Measurements from ENCODE around the gene DDX52. TPM values are rescaled to one million over a fixed set of nuclear protein-coding genes. Genes with fewer than 3 reads are reported as not detected.

Gene DDX52
- total RNA-seq, 1 experiment from 2014 or later = 31.9 TPM

GRCh38 chr17:37567137-37567536, 76.1 kb downstream of the DDX52 start (continued):
- TF ChIP-seq E2F5 (CRISPR knock-in tag; IDR thresholded peaks at IDR 0.05) (no peak), ERG (CRISPR knock-in tag; IDR thresholded peaks at IDR 0.05) (no peak), ARID4B (CRISPR knock-in tag; IDR thresholded peaks at IDR 0.05; ENCODE audit: borderline replicate concordance) (no peak), USF2 (CRISPR knock-in tag; IDR thresholded peaks at IDR 0.05) (no peak)

- peak overlapping the region; percentile 32; the same call in 1 of the 2 replicates for H3K27ac Mint-ChIP-seq
- peaks cover 14% of the 10 kb centered on the region for H3K4me1 Mint-ChIP-seq
- ChIA-PET POLR2A (no interaction called here), CTCF (no interaction called here)
- ATAC-seq = no peak
- H3K9me3 Mint-ChIP-seq = peaks cover 12% of the 10 kb centered on the region
- DNase-seq (ENCODE audit: low spot score) = no peak
- peaks cover 3% of the 10 kb centered on the region; the same call in 1 of the 2 replicates for H3K27me3 Mint-ChIP-seq (ENCODE audit: low read depth)
- TF ChIP-seq E2F5 (CRISPR knock-in tag; IDR thresholded peaks at IDR 0.05) (no peak), ATF6 (CRISPR knock-in tag; IDR thresholded peaks at IDR 0.05) (no peak), FOXP4 (CRISPR knock-in tag; IDR thresholded peaks at IDR 0.05) (no peak), SMAD4 (CRISPR knock-in tag; IDR thresholded peaks at IDR 0.05) (no peak), NFYB (CRISPR knock-in tag; conservative IDR thresholded peaks at IDR 0.05; ENCODE audit: low read depth) (no peak), TEAD4 (CRISPR knock-in tag; IDR thresholded peaks at IDR 0.05) (no peak), E2F4 (CRISPR knock-in tag; IDR thresholded peaks at IDR 0.05; ENCODE audit: borderline replicate concordance, low read depth) (no peak), STAT6 (CRISPR knock-in tag; conservative IDR thresholded peaks at IDR 0.05; ENCODE audit: low read depth) (no peak), ZSCAN18 (CRISPR knock-in tag; IDR thresholded peaks at IDR 0.05) (no peak)
- H3K4me3 Mint-ChIP-seq = no peak overlapping the region
- H3K36me3 Mint-ChIP-seq = peaks cover 49% of the 10 kb centered on the region
Measured at GRCh38 chr17:37564252-37564651, 79.0 kb downstream of the DDX52 start.

Data from WTC11 (cell line).